Left renal pelvis (tissue), 4 donors: ENCODE results near the gene BACH1. TPM values are rescaled to one million over a fixed set of nuclear protein-coding genes. Genes with fewer than 3 reads are reported as not detected.
"Not testable (repeated sequence)": the region's sequence is repeated elsewhere in the genome, so short reads cannot be mapped to it uniquely, and the experiment has no call there.

Experiments
- DNase-seq, 4 donors: peaks; one replicate each; pipeline ENCODE4 v3.0.0-alpha.2; 2013; ENCODE audit warnings: low read depth in 4 of 4, low spot score in 3 of 4
- polyA plus RNA-seq, 4 donors: library from polyadenylated mRNA; unstranded; fragments of 120-200 nt; gene quantifications; one replicate each; pipeline ENCODE4 v1.2.1, GENCODE V29; 2013; ENCODE audit not compliant: insufficient read length in 4 of 4

The BACH1 gene
- polyA plus RNA-seq, 4 donors: 35.5 to 54.5 (median 45.8) TPM

- DNase-seq: no peak
Measured at GRCh38 chr21:29342363-29342957, 43.7 kb downstream of the BACH1 start.

GRCh38 chr21:29343519-29343918 lies 44.8 kb downstream of the BACH1 start:
- DNase-seq: no peak

- DNase-seq: no peak
Measured at GRCh38 chr21:29346281-29346680, 47.6 kb downstream of the BACH1 start.

- no peak for DNase-seq
Measured at GRCh38 chr21:29346771-29347170, 48.0 kb downstream of the BACH1 start.

GRCh38 chr21:29347274-29347681 lies 48.6 kb downstream of the BACH1 start:
- DNase-seq: no peak

- no peak for DNase-seq
Measured at GRCh38 chr21:29349702-29350101, 51.0 kb downstream of the BACH1 start.

- no peak for DNase-seq
Measured at GRCh38 chr21:29350246-29350779, 51.6 kb downstream of the BACH1 start.

- no peak for DNase-seq
Measured at GRCh38 chr21:29351691-29352090, 53.0 kb downstream of the BACH1 start.

- not testable (repeated sequence) for DNase-seq
Measured at GRCh38 chr21:29355043-29355710, 56.5 kb downstream of the BACH1 start.

GRCh38 chr21:29356291-29356690 lies 57.6 kb downstream of the BACH1 start:
- DNase-seq: not testable (repeated sequence)

- DNase-seq: not testable (repeated sequence)
Measured at GRCh38 chr21:29356810-29357209, 58.1 kb downstream of the BACH1 start.

- no peak for DNase-seq
Measured at GRCh38 chr21:29359718-29360117, 61.0 kb downstream of the BACH1 start.

GRCh38 chr21:29360799-29361765 lies 62.4 kb downstream of the BACH1 start:
- DNase-seq: no peak

- no peak for DNase-seq
Measured at GRCh38 chr21:29362758-29363157, 64.0 kb downstream of the BACH1 start.

GRCh38 chr21:29365661-29366265 lies 67.0 kb downstream of the BACH1 start:
- DNase-seq: no peak

- DNase-seq: no peak
Measured at GRCh38 chr21:29366532-29366931, 67.8 kb downstream of the BACH1 start.

- DNase-seq: no peak
Measured at GRCh38 chr21:29367335-29367734, 68.6 kb downstream of the BACH1 start.

- DNase-seq: no peak
Measured at GRCh38 chr21:29368906-29369305, 70.2 kb downstream of the BACH1 start.

GRCh38 chr21:29371464-29371863 lies 72.7 kb downstream of the BACH1 start:
- no peak for DNase-seq

GRCh38 chr21:29372063-29372802 lies 73.5 kb downstream of the BACH1 start:
- peak; percentile 47 to 54 (median 48) for DNase-seq
